IMR-90 (cell line): ENCODE results near the gene ESPL1.

Experiments
- CEBPB ChIP-seq: IDR thresholded peaks from 2 replicates; pipeline ENCODE4 v1.6.1; 2012; ENCODE audit warnings: low read depth, low read length, improper control_type of control experiment
- CHD1 ChIP-seq: IDR thresholded peaks from 2 replicates; pipeline ENCODE4 v1.6.1; 2012; ENCODE audit warnings: low read depth, low read length, improper control_type of control experiment
- FOS ChIP-seq: fragments of 150-350 bp; IDR thresholded peaks from 2 replicates; pipeline ENCODE4 v1.6.1; 2016; ENCODE audit warnings: low read depth, low read length
- MAFK ChIP-seq: IDR thresholded peaks from 2 replicates; pipeline ENCODE4 v1.6.1; 2012; ENCODE audit warnings: low read depth, low read length, improper control_type of control experiment
- MAZ ChIP-seq: IDR thresholded peaks from 2 replicates; pipeline ENCODE4 v1.6.1; 2012; ENCODE audit warnings: low read depth, mild to moderate bottlenecking, low read length, improper control_type of control experiment, moderate library complexity, borderline replicate concordance
- MXI1 ChIP-seq: IDR thresholded peaks from 2 replicates; pipeline ENCODE4 v1.6.1; 2012; ENCODE audit warnings: low read depth, mild to moderate bottlenecking, low read length, moderate library complexity, borderline replicate concordance
- POLR2A ChIP-seq: IDR thresholded peaks from 2 replicates; pipeline ENCODE4 v1.6.1; 2012; ENCODE audit warnings: mild to moderate bottlenecking, low read depth, low read length
- RAD21 ChIP-seq: IDR thresholded peaks from 2 replicates; pipeline ENCODE4 v1.6.1; 2012; ENCODE audit warnings: low read length, improper control_type of control experiment
- RCOR1 ChIP-seq: IDR thresholded peaks from 2 replicates; pipeline ENCODE4 v1.6.1; 2012; ENCODE audit warnings: mild to moderate bottlenecking, low read length, improper control_type of control experiment; ENCODE audit not compliant: insufficient replicate concordance
- RFX5 ChIP-seq: IDR thresholded peaks from 2 replicates; pipeline ENCODE4 v1.8.0; 2012; ENCODE audit warnings: low read depth, mild to moderate bottlenecking, low read length, moderate library complexity
- SMC3 ChIP-seq: fragments of 150-350 bp; IDR thresholded peaks from 2 replicates; pipeline ENCODE4 v1.6.1; 2016; ENCODE audit warnings: low read depth, mild to moderate bottlenecking, antibody characterized with exemption, low read length, moderate library complexity
- TF ChIP-seq, protein P1 (sequence below): conservative IDR thresholded peaks from 2 replicates; pipeline ENCODE4 v1.5.1; 2012; ENCODE audit warnings: mild to moderate bottlenecking, low read depth, low read length, improper control_type of control experiment
- TF ChIP-seq, protein P2 (sequence below): fragments of 150-350 bp; IDR thresholded peaks from 2 replicates; pipeline ENCODE4 v1.6.1; 2017; ENCODE audit warnings: mild to moderate bottlenecking, antibody characterized with exemption, low read length, low read depth
- TF ChIP-seq, protein P3 (sequence below): fragments of 150-350 bp; IDR thresholded peaks from 2 replicates; pipeline ENCODE4 v1.6.1; 2016; ENCODE audit warnings: low read depth, mild to moderate bottlenecking, low read length, moderate library complexity, borderline replicate concordance

DNA sequence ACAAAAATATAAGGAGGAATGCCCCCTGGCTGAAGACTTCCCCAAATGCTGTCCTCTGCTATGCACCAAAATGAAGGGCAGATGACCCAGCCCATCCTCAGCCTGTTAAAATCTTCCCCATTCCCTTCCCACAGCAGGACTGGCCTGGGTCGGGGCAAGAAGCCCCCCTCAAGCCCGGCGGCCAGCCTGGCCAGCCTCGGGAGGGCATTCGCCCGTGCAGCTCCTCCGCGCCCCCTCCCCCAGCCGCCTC is 36.5 kb upstream of the ESPL1 start:
- no peak for TF ChIP-seq MAFK
- TF ChIP-seq, protein P1, sequence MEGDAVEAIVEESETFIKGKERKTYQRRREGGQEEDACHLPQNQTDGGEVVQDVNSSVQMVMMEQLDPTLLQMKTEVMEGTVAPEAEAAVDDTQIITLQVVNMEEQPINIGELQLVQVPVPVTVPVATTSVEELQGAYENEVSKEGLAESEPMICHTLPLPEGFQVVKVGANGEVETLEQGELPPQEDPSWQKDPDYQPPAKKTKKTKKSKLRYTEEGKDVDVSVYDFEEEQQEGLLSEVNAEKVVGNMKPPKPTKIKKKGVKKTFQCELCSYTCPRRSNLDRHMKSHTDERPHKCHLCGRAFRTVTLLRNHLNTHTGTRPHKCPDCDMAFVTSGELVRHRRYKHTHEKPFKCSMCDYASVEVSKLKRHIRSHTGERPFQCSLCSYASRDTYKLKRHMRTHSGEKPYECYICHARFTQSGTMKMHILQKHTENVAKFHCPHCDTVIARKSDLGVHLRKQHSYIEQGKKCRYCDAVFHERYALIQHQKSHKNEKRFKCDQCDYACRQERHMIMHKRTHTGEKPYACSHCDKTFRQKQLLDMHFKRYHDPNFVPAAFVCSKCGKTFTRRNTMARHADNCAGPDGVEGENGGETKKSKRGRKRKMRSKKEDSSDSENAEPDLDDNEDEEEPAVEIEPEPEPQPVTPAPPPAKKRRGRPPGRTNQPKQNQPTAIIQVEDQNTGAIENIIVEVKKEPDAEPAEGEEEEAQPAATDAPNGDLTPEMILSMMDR = no peak
- no peak for TF ChIP-seq CEBPB
- TF ChIP-seq POLR2A = no peak
- no peak for TF ChIP-seq RAD21
- TF ChIP-seq, protein P2, sequence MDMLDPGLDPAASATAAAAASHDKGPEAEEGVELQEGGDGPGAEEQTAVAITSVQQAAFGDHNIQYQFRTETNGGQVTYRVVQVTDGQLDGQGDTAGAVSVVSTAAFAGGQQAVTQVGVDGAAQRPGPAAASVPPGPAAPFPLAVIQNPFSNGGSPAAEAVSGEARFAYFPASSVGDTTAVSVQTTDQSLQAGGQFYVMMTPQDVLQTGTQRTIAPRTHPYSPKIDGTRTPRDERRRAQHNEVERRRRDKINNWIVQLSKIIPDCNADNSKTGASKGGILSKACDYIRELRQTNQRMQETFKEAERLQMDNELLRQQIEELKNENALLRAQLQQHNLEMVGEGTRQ = no peak
- TF ChIP-seq SMC3 = no peak
- no peak for TF ChIP-seq FOS
- TF ChIP-seq CHD1 = no peak
- TF ChIP-seq MXI1 = no peak
- no peak for TF ChIP-seq RFX5
- TF ChIP-seq, protein P3, sequence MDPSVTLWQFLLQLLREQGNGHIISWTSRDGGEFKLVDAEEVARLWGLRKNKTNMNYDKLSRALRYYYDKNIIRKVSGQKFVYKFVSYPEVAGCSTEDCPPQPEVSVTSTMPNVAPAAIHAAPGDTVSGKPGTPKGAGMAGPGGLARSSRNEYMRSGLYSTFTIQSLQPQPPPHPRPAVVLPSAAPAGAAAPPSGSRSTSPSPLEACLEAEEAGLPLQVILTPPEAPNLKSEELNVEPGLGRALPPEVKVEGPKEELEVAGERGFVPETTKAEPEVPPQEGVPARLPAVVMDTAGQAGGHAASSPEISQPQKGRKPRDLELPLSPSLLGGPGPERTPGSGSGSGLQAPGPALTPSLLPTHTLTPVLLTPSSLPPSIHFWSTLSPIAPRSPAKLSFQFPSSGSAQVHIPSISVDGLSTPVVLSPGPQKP = no peak
- no peak for TF ChIP-seq MAZ
- TF ChIP-seq RCOR1 = no peak
